Activated CD8-positive, alpha-beta T cell treated with anti-CD3 and anti-CD28 coated beads for 36 hours (primary cell): Measurements from ENCODE around the gene GALNT16. TPM values are rescaled to one million over a fixed set of nuclear protein-coding genes. Genes with fewer than 3 reads are reported as not detected.
"Not testable (repeated sequence)": the region's sequence is repeated elsewhere in the genome, so short reads cannot be mapped to it uniquely, and the experiment has no call there.

Source experiments
- ATAC-seq: fragments of 200-7000 bp; cut with Tn5 transposase; one replicate; pipeline ENCODE4 v1.10.0; 2021; ENCODE audit warnings: mild to moderate bottlenecking, moderate library complexity
- CTCF ChIA-PET: fragments of 350-600 bp; sonication (Branson Sonifier 250); formaldehyde crosslinking; loops from one replicate; lab custom pipeline; 2021; ENCODE audit warnings: antibody characterized with exemption; lab: Charles Lee
- POLR2A ChIA-PET: fragments of 350-600 bp; sonication (Branson Sonifier 250); formaldehyde crosslinking; loops from one replicate; lab custom pipeline; 2021; ENCODE audit warnings: antibody characterized with exemption; lab: Charles Lee
- DNase-seq: peaks from one replicate; pipeline ENCODE4 v3.0.0-alpha.2; 2020
- H3K27ac Mint-ChIP-seq: one replicate; pipeline ENCODE4 v1.8.0; 2021; ENCODE audit warnings: mild to moderate bottlenecking, mixed read lengths
- H3K27me3 Mint-ChIP-seq: one replicate; pipeline ENCODE4 v1.8.0; 2021; ENCODE audit warnings: mixed read lengths
- H3K36me3 Mint-ChIP-seq: one replicate; pipeline ENCODE4 v1.8.0; 2021; ENCODE audit warnings: low read depth, mixed read lengths
- H3K4me1 Mint-ChIP-seq: one replicate; pipeline ENCODE4 v1.8.0; 2021; ENCODE audit warnings: low read depth, mixed read lengths
- H3K4me3 Mint-ChIP-seq: one replicate; pipeline ENCODE4 v1.8.0; 2021; ENCODE audit warnings: mild to moderate bottlenecking, moderate library complexity, mixed read lengths
- H3K9me3 Mint-ChIP-seq: one replicate; pipeline ENCODE4 v1.8.0; 2021; ENCODE audit warnings: mixed read lengths
- intact Hi-C: fragments of 100-400 bp; cut with micrococcal nuclease; formaldehyde crosslinking; loops from one replicate; pipeline ENCODE4 v1.10.0; 2022
- total RNA-seq, 2 experiments: library from RNA; stranded (reverse); gene quantifications; one replicate each; pipeline ENCODE4 v1.2.3, GENCODE V29; 2021
- TF ChIP-seq, protein P1 (sequence below): fragments of 200-600 bp; IDR thresholded peaks from one replicate; pipeline ENCODE4 v1.8.0; 2022; ENCODE audit warnings: antibody characterized with exemption, mild to moderate bottlenecking

The GALNT16 gene
- total RNA-seq, 2 experiments from 2014 or later, result not detected

DNA sequence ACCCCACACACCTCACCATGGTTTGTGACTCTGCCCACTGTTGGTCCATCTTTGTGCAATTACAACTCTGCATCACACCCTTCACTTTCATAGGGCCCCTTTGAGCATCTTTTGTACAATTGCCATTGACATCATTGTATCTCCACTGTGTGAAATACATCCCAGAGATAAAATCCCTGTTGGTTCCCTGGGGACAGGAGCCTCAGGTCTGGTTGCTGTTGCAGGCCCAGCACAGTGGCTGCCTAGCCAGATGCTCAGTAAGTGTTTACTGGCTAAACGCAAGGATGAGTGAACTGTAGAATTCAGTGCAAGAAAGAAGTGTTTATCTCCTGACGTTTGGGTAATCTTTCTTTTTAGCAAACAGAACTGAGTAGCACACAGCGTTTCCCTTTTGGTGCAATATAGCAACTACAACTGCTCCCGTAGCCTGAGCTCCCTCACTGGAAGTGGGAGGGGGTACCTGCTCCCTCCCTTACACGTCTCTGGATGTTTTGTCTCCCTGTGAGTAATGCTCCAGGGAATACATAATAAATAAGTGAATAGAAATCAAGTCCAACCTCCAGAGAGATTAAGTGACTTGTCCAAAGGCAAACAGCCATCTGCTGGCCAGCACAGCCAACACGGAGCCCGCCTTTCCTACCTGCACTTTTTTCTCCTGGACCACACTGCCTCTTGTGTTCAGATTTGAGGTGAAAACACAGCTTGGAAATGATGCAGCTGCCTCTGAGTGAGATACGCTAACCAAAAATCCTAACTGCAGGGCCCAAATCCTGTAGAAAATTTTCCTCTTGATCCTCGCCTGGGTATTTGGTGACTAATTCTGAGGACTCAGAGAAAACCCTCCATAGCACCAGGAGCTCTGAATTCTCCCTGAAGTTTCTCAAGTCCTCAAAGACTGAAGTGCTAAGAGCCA, 27.4 kb downstream of the GALNT16 start:
- no peak for ATAC-seq
- H3K27ac Mint-ChIP-seq, result no peak overlapping the region
- ChIA-PET CTCF (interaction anchor here (1.0 kb wide), 1 partner anchor 168 kb away, joined by 3 read pairs; no protein-coding TSS in a partner anchor), POLR2A (no interaction called here)
- no peaks in the 10 kb centered on the region for H3K9me3 Mint-ChIP-seq
- H3K4me3 Mint-ChIP-seq, result no peak overlapping the region
- intact Hi-C loops, result no loop called here
- H3K27me3 Mint-ChIP-seq, result peaks cover 3% of the 10 kb centered on the region
- TF ChIP-seq, protein P1, sequence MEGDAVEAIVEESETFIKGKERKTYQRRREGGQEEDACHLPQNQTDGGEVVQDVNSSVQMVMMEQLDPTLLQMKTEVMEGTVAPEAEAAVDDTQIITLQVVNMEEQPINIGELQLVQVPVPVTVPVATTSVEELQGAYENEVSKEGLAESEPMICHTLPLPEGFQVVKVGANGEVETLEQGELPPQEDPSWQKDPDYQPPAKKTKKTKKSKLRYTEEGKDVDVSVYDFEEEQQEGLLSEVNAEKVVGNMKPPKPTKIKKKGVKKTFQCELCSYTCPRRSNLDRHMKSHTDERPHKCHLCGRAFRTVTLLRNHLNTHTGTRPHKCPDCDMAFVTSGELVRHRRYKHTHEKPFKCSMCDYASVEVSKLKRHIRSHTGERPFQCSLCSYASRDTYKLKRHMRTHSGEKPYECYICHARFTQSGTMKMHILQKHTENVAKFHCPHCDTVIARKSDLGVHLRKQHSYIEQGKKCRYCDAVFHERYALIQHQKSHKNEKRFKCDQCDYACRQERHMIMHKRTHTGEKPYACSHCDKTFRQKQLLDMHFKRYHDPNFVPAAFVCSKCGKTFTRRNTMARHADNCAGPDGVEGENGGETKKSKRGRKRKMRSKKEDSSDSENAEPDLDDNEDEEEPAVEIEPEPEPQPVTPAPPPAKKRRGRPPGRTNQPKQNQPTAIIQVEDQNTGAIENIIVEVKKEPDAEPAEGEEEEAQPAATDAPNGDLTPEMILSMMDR, result no peak
- H3K4me1 Mint-ChIP-seq, result no peaks in the 10 kb centered on the region
- no peak for DNase-seq
- no peaks in the 10 kb centered on the region for H3K36me3 Mint-ChIP-seq

DNA sequence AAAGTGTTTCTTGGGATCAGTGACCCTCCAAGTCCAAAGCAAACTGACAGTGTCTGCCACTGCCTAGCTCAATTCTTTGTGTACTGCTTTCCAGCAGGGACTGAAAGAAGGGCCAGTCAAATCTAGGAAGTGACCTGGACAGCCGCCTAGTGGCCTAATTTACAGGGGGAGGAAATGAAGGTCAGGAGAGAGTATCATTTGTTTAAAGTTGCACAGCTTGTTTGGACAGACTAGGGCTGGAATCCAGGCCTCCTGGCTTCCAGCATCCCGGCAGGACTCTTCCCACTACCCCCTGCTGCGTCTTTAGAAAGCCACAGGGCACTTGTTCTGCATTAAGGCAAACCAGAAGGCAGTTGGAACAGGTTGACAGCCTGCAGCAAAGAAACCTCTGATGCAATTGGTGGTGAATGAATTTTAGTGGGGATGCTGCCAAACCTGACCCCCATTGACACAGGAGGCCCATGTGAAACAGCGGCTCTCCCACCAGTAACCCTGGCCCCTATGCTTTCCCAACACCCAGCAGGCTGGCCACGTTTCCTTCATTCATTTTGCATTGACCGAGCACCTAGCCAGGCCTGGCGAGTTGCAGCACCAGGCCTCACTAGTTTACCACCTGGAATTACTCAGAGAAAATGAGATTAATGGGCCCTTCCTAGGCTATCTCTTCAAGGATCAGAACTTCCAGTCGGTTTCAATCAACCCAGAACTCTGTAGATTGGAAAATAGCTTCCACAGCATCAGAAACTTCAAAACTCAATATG, 28.2 kb downstream of the GALNT16 start:
- no peak for ATAC-seq
- Mint-ChIP-seq H3K27ac (no peak overlapping the region), H3K36me3 (no peaks in the 10 kb centered on the region), H3K27me3 (peaks cover 3% of the 10 kb centered on the region), H3K4me3 (no peak overlapping the region), H3K9me3 (no peaks in the 10 kb centered on the region), H3K4me1 (no peaks in the 10 kb centered on the region)
- TF ChIP-seq, protein P1, result no peak
- intact Hi-C loops, result no loop called here
- ChIA-PET CTCF (interaction anchor here (1.0 kb wide), 1 partner anchor 167 kb away, joined by 3 read pairs; no protein-coding TSS in a partner anchor), POLR2A (no interaction called here)
- DNase-seq, result no peak

DNA sequence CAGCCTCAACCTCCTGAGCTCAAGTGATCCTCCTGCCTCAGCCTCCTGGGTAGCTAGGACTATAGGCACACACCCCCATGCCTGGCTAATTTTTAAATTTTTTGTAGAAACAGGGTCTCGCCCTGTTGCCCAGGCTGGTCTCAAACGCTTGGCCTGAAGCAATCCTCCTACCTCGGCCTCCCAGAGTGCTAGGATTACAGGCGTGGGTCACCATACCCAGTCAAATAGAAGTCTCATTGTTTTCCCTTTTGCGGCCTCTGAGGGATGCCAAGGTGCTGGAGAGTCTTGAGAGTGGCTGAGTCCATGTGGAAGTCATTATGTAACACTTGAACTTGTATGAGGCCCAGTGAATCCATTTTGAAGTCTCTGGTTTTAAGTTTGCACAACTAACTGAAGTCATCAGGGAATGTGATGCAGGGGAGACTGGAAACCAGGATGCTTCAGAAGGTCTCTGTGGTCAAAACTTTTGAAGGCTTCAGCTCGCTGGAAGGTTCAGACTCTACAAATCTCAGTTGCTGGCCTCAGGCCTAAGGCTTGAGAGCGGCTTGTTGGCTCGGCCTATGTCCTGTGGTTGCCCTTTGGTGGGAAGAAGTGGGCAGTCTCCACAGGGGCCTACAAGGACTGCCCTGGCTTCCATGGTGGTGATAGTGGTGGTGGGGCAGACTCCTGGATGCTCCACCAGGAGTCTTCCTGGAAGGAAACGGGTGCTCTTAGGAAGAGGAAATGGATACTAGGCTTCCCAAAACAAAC, 29.2 kb downstream of the GALNT16 start:
- Mint-ChIP-seq H3K27ac (no peak overlapping the region), H3K4me3 (no peak overlapping the region), H3K36me3 (no peaks in the 10 kb centered on the region), H3K4me1 (no peaks in the 10 kb centered on the region), H3K9me3 (no peaks in the 10 kb centered on the region), H3K27me3 (peaks cover 3% of the 10 kb centered on the region)
- POLR2A ChIA-PET, result no interaction called here
- ATAC-seq (no peak), DNase-seq (no peak)
- CTCF ChIA-PET, result no interaction called here
- TF ChIP-seq, protein P1, result no peak
- intact Hi-C loops, result no loop called here

DNA sequence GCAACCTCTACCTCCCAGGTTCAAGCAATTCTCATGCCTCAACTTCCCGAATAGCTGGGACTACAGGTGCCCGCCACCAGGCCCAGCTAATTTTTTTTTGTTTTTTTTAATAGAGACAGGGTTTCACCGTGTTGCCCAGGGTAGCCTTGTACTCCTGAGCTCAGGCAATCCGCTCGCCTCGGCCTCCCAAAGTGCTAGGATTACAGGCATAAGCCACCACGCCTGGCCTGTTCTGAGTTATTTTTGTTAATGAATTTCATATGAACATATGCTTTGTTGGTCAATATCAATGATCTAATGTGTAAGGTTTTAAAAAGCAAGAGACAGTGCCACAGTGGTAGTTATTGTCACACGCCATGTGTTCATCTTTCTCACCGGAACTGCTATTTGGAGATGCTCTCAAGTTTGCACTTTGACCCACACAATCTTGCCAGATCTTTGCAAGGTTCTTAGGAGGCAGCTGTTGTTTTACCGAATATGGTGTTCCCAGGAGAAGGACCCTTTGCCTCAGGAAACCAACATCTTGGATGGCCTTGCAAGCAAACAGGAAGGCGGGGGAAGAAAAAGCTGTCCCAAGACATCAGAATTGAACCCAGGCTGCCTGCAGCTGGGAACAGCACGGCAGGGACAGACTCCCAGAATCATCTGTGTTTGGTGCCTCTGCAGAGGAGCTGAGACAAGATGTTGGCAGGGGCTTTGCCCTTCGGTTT, 30.0 kb downstream of the GALNT16 start:
- Mint-ChIP-seq H3K27me3 (peaks cover 3% of the 10 kb centered on the region), H3K27ac (no peak overlapping the region), H3K4me1 (no peaks in the 10 kb centered on the region), H3K36me3 (no peaks in the 10 kb centered on the region), H3K4me3 (no peak overlapping the region), H3K9me3 (no peaks in the 10 kb centered on the region)
- intact Hi-C loops, result no loop called here
- ATAC-seq (no peak), DNase-seq (no peak)
- ChIA-PET POLR2A (no interaction called here), CTCF (interaction anchor here (1.2 kb wide), 1 partner anchor 10 kb away, joined by 3 read pairs; no protein-coding TSS in a partner anchor)
- TF ChIP-seq, protein P1, result no peak

DNA sequence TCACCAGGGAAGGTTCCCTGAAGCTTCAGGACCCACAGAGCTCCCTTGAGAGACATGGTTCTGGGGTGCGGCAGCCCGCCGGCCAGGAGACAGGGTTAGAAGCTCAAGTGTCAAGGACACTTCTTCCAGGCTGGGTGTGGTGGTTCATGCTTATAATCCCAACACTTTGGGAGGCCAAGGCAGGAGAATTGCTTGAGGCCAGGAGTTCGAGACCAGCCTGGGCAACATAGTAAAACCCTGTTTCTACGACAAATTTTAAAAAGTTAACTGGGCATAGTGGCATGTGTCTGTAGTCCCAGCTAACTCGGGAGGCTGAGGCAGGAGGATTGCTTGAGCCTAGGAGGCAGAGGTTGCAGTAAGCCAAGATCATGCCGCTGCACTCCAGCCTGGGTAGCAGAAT, 30.9 kb downstream of the GALNT16 start:
- DNase-seq, ATAC-seq, H3K36me3 Mint-ChIP-seq, H3K27ac Mint-ChIP-seq, H3K27me3 Mint-ChIP-seq, H3K4me3 Mint-ChIP-seq, H3K4me1 Mint-ChIP-seq, H3K9me3 Mint-ChIP-seq, POLR2A ChIA-PET, intact Hi-C loops: not testable (repeated sequence)
- CTCF ChIA-PET, result interaction anchor here (1.2 kb wide), 1 partner anchor 9 kb away, joined by 3 read pairs; no protein-coding TSS in a partner anchor
